Panc1 (cell line): ENCODE data around the gene GSTO2. TPM values are rescaled to one million over a fixed set of nuclear protein-coding genes. Genes with fewer than 3 reads are reported as not detected.
A peak's percentile ranks its signal among the peaks of the same experiment; 100 is the strongest.

ENCODE experiments used
- ATAC-seq: fragments of 200-7000 bp; cut with Tn5 transposase; 2 replicates; pipeline ENCODE4 v1.9.1; 2020; ENCODE audit warnings: mild to moderate bottlenecking, moderate library complexity
- BruUV-seq: library from RNA; stranded (reverse); fragments of 400-500 nt; replicated peaks from 2 replicates; lab custom pipeline; 2021; lab: Mats Ljungman, UMichigan
- CTCF ChIA-PET: fragments of 300-600 bp; sonication (Branson Sonifier 250); formaldehyde crosslinking; loops from one replicate; lab custom pipeline; 2022; ENCODE audit warnings: antibody characterized with exemption; lab: Charles Lee
- POLR2A ChIA-PET: fragments of 300-600 bp; sonication (Branson Sonifier 250); formaldehyde crosslinking; loops from one replicate; lab custom pipeline; 2022; ENCODE audit warnings: antibody characterized with exemption; lab: Charles Lee
- DNase-seq: peaks from one replicate; pipeline ENCODE4 v3.0.0-alpha.2; 2010; ENCODE audit warnings: low read depth, low spot score
- H3K27ac ChIP-seq: 2 replicates; pipeline ENCODE4 v1.5.1; 2011; ENCODE audit warnings: mild to moderate bottlenecking, low read length, inconsistent platforms
- H3K27me3 ChIP-seq: fragments of 200-500 bp; sonication (Bioruptor generic); 2 replicates; pipeline ENCODE4 v1.6.0; 2014; ENCODE audit warnings: low read length, inconsistent platforms; ENCODE audit not compliant: control insufficient read depth, insufficient read depth
- H3K36me3 ChIP-seq: fragments of 200-500 bp; sonication (Bioruptor generic); 2 replicates; pipeline ENCODE4 v1.5.1; 2014; ENCODE audit warnings: inconsistent platforms, mild to moderate bottlenecking, low read length, moderate library complexity; ENCODE audit not compliant: control insufficient read depth, insufficient read depth
- H3K4me1 ChIP-seq: 2 replicates; pipeline ENCODE4 v1.5.1; 2011; ENCODE audit warnings: inconsistent platforms, mild to moderate bottlenecking, low read length, moderate library complexity; ENCODE audit not compliant: control insufficient read depth, insufficient read depth
- H3K4me3 ChIP-seq, 2 experiments: 2 replicates each; pipeline ENCODE4 v1.5.1; 2011 to 2012; ENCODE audit warnings: low read depth in 2 of 2, low read length in 2 of 2, mild to moderate bottlenecking in 2 of 2, inconsistent platforms in 1 of 2, moderate library complexity in 1 of 2
- H3K9me3 ChIP-seq: fragments of 200-500 bp; sonication (Bioruptor generic); 2 replicates; pipeline ENCODE4 v1.5.1; 2014; ENCODE audit warnings: low read depth, mild to moderate bottlenecking, inconsistent platforms, low read length, moderate library complexity; ENCODE audit not compliant: control insufficient read depth, insufficient read depth
- POLR2AphosphoS5 ChIP-seq: IDR thresholded peaks from 2 replicates; pipeline ENCODE4 v1.6.1; 2012; ENCODE audit warnings: mild to moderate bottlenecking, low read depth, low read length, moderate library complexity
- SIN3A ChIP-seq: IDR thresholded peaks from 2 replicates; pipeline ENCODE4 v1.6.1; 2012; ENCODE audit warnings: low read depth, mild to moderate bottlenecking, low read length, moderate library complexity, borderline replicate concordance; ENCODE audit not compliant: insufficient read depth
- TCF7L2 ChIP-seq: IDR thresholded peaks from 2 replicates; pipeline ENCODE4 v1.6.1; 2011; ENCODE audit warnings: mild to moderate bottlenecking, low read depth, low read length, inconsistent platforms
- in situ Hi-C: cut with HindIII; loops from 2 replicates; pipeline ENCODE4 v1.10.0; 2016; ENCODE audit warnings: low sequenced_read_pairs, low pct_unique_long_range_greater_than_20kb
- intact Hi-C: fragments of 100-400 bp; cut with micrococcal nuclease; formaldehyde crosslinking; loops from one replicate; pipeline ENCODE4 v1.10.0; 2022; ENCODE audit not compliant: unreplicated experiment
- total RNA-seq: library from RNA; stranded (reverse); gene quantifications from one replicate; pipeline ENCODE4 v1.2.1, GENCODE V29; 2021; ENCODE audit not compliant: unreplicated experiment
- TF ChIP-seq, protein P1 (sequence below): fragments of 450-650 bp; IDR thresholded peaks from 2 replicates; pipeline ENCODE4 v1.5.1; 2017; ENCODE audit warnings: mild to moderate bottlenecking
- TF ChIP-seq, protein P2 (sequence below), 2 experiments: IDR thresholded peaks; 2 replicates each; pipeline ENCODE4 v1.6.1; 2011 to 2012; ENCODE audit warnings: low read depth in 2 of 2, control low read depth in 1 of 2, low read length in 1 of 2, mild to moderate bottlenecking in 1 of 2, moderate library complexity in 1 of 2; ENCODE audit not compliant: insufficient read depth in 1 of 2

The GSTO2 gene
- total RNA-seq, 1 experiment from 2014 or later = 28.5 TPM

DNA sequence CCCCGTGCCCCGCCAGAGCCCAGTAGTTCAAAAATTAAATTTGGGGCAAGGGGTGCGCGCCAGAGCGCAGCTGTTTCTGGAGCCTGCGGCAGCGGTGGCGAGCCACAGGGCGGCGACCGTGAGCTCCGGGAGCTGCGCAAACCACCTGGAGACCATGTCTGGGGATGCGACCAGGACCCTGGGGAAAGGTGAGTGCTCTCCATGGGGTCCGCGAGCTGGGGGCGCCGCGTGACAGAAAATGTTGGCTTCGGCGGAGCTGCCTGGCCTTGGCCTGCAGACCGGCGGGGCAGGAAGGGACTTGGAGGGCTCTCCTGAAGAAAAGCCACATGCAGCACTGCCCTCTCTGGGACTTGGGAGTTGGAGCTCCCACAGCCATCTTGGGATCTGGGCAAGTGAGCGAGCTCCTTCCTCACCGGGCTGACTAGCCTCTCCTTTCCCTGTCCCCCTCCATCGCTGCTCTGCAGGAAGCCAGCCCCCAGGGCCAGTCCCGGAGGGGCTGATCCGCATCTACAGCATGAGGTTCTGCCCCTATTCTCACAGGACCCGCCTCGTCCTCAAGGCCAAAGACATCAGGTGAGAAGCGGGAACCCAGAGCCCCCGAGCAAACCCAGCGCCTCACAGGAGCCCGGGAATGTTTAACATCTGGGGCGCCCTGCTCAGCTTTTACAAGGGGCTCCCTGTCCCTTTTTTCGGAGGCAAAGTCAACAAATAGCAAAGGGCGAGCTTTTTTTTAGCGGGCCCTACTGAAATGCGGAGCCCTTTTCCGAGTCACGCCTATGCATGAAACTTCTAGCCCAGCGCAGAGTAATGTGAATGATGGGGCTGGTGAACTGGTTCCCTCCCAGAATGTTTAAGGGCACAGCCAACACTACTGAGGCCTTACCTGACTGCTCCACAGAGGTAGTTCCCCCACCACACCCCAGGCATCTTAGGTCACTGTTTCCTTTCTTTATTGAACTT is 6.1 kb downstream of the GSTO2 start:
- DNase-seq = no peak
- POLR2A ChIA-PET = interaction anchor here (0.6 to 1.3 kb wide), 4 partner anchors 66 to 565 kb away, joined by 3 to 6 read pairs (median 4); partner anchors contain the start of gene SFR1
- no peaks in the 10 kb centered on the region for H3K9me3 ChIP-seq
- no peaks in the 10 kb centered on the region for H3K27me3 ChIP-seq
- BruUV-seq = no TSS peak
- H3K36me3 ChIP-seq = no peaks in the 10 kb centered on the region; the same call in 1 of the 2 replicates
- peaks cover 9% of the 10 kb centered on the region for H3K4me1 ChIP-seq
- peak overlapping the region; percentile 87 for H3K27ac ChIP-seq
- peak; percentile 97 for ATAC-seq
- CTCF ChIA-PET = interaction anchor here (0.5 to 2.2 kb wide), 13 partner anchors 8 to 340 kb away, joined by 3 to 19 read pairs (median 4); partner anchors contain the start of gene CFAP58
- in situ Hi-C loops (no loop called here), intact Hi-C loops (loop anchor here (2.0 kb wide), 1 partner anchor 76 kb away; no protein-coding TSS in a partner anchor)
- peak; percentile 64 for TF ChIP-seq POLR2AphosphoS5
- no peak for TF ChIP-seq SIN3A
- TF ChIP-seq, protein P1, sequence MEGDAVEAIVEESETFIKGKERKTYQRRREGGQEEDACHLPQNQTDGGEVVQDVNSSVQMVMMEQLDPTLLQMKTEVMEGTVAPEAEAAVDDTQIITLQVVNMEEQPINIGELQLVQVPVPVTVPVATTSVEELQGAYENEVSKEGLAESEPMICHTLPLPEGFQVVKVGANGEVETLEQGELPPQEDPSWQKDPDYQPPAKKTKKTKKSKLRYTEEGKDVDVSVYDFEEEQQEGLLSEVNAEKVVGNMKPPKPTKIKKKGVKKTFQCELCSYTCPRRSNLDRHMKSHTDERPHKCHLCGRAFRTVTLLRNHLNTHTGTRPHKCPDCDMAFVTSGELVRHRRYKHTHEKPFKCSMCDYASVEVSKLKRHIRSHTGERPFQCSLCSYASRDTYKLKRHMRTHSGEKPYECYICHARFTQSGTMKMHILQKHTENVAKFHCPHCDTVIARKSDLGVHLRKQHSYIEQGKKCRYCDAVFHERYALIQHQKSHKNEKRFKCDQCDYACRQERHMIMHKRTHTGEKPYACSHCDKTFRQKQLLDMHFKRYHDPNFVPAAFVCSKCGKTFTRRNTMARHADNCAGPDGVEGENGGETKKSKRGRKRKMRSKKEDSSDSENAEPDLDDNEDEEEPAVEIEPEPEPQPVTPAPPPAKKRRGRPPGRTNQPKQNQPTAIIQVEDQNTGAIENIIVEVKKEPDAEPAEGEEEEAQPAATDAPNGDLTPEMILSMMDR = peak; percentile 100
- H3K4me3 ChIP-seq = peak overlapping the region; percentile 61 to 82

DNA sequence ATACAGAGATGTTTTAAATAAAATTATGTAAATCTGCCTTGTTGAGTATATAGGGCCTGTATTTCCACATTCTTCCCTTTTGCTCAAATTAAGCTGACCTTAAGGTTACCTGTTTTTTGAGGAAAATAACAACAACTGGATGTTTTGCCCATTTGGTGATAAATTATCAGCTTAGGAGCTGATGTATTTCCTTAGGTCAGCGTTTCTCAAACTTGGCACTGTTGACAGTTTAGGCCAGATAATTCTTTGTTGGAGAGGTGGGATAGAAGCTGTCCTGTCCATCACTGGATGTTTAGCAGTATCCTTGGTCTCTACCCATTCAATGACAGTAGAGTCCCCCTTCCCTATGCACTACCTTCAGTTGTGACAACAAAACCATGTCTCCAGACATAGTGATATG is 7.2 kb downstream of the GSTO2 start:
- TF ChIP-seq TCF7L2 (no peak), POLR2AphosphoS5 (no peak), SIN3A (no peak)
- TF ChIP-seq, protein P2, sequence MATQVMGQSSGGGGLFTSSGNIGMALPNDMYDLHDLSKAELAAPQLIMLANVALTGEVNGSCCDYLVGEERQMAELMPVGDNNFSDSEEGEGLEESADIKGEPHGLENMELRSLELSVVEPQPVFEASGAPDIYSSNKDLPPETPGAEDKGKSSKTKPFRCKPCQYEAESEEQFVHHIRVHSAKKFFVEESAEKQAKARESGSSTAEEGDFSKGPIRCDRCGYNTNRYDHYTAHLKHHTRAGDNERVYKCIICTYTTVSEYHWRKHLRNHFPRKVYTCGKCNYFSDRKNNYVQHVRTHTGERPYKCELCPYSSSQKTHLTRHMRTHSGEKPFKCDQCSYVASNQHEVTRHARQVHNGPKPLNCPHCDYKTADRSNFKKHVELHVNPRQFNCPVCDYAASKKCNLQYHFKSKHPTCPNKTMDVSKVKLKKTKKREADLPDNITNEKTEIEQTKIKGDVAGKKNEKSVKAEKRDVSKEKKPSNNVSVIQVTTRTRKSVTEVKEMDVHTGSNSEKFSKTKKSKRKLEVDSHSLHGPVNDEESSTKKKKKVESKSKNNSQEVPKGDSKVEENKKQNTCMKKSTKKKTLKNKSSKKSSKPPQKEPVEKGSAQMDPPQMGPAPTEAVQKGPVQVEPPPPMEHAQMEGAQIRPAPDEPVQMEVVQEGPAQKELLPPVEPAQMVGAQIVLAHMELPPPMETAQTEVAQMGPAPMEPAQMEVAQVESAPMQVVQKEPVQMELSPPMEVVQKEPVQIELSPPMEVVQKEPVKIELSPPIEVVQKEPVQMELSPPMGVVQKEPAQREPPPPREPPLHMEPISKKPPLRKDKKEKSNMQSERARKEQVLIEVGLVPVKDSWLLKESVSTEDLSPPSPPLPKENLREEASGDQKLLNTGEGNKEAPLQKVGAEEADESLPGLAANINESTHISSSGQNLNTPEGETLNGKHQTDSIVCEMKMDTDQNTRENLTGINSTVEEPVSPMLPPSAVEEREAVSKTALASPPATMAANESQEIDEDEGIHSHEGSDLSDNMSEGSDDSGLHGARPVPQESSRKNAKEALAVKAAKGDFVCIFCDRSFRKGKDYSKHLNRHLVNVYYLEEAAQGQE (IDR thresholded peaks at IDR 0.05; ENCODE audit: insufficient read depth in 1 of 2, low read depth in 2 of 2, low read length in 1 of 2) = no peak
- TF ChIP-seq, protein P1 = no peak
- in situ Hi-C loops = no loop called here
- DNase-seq (no peak), ATAC-seq (no peak)
- H3K27me3 ChIP-seq = no peaks in the 10 kb centered on the region
- H3K27ac ChIP-seq = no peak overlapping the region
- BruUV-seq = no TSS peak
- no peaks in the 10 kb centered on the region for H3K9me3 ChIP-seq
- H3K4me1 ChIP-seq = peaks cover 9% of the 10 kb centered on the region
- intact Hi-C loops = no loop called here
- no peaks in the 10 kb centered on the region; the same call in 1 of the 2 replicates for H3K36me3 ChIP-seq
- H3K4me3 ChIP-seq = no peak overlapping the region
- ChIA-PET CTCF (interaction anchor here (0.6 kb wide), 1 partner anchor 185 kb away, joined by 3 read pairs; no protein-coding TSS in a partner anchor), POLR2A (no interaction called here)
